ENCODE data around the gene ACOT12. TPM values are rescaled to one million over a fixed set of nuclear protein-coding genes. Genes with fewer than 3 reads are reported as not detected.

Gene ACOT12
- total RNA-seq, 1 experiment from 2014 or later, result not detected

DNA sequence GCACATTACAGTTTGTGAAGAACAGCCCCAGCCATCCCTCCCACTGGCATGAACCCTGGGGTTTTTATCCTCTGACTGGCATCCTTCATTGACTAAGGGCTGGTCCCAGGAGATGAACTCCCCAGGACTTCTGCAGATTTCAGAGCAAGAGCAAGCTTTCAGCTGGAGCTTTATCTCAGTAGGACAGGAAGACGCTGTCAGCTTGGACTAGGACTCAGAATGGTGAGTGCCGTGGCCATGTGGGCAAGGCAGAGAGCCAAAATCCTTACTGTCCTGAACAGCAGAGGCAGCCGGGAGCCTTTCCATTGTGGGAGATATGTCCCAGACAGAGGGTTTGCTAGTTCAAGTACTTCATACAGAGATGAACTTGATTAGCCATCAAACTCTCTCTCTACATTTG lies 3.2 kb upstream of the ACOT12 start:
- H3K9ac ChIP-seq (ENCODE audit: extremely low read depth, insufficient read length, low read length), result no peak overlapping the region
- TF ChIP-seq, protein P1, sequence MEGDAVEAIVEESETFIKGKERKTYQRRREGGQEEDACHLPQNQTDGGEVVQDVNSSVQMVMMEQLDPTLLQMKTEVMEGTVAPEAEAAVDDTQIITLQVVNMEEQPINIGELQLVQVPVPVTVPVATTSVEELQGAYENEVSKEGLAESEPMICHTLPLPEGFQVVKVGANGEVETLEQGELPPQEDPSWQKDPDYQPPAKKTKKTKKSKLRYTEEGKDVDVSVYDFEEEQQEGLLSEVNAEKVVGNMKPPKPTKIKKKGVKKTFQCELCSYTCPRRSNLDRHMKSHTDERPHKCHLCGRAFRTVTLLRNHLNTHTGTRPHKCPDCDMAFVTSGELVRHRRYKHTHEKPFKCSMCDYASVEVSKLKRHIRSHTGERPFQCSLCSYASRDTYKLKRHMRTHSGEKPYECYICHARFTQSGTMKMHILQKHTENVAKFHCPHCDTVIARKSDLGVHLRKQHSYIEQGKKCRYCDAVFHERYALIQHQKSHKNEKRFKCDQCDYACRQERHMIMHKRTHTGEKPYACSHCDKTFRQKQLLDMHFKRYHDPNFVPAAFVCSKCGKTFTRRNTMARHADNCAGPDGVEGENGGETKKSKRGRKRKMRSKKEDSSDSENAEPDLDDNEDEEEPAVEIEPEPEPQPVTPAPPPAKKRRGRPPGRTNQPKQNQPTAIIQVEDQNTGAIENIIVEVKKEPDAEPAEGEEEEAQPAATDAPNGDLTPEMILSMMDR (conservative IDR thresholded peaks at IDR 0.05), result no peak
- H4K8ac ChIP-seq (replicated peaks; ENCODE audit: insufficient read length, low read depth, low read length), result no peak overlapping the region
- Mint-ChIP-seq H3K4me3 (no peak overlapping the region), H3K36me3 (ENCODE audit: insufficient read depth in 1 of 3, low read depth in 3 of 3) (no peaks in the 10 kb centered on the region; a peak in 2 of 7 replicates), H3K4me1 (0 out of 4 replicates have a peak, but pooled peaks cover 0 to 2% of the 10 kb centered on the region in 2 experiments), H3K9me3 (peaks cover 0 to 3% of the 10 kb centered on the region in 2 experiments; a peak in 3 of 5 replicates), H3K27me3 (ENCODE audit: low read depth) (peaks cover 37% of the 10 kb centered on the region), H3K27ac (no peak overlapping the region)
- H2AK5ac ChIP-seq (ENCODE audit: insufficient read length, low read length), result no peak overlapping the region
- H2AFZ ChIP-seq (ENCODE audit: low read length), result no peak overlapping the region
- H3K79me1 ChIP-seq (ENCODE audit: insufficient read depth, low read depth, low read length, poor library complexity, severe bottlenecking), result no peaks in the 10 kb centered on the region
- H3K18ac ChIP-seq (ENCODE audit: insufficient read length, low read depth, low read length), result no peak overlapping the region
- H2BK120ac ChIP-seq (ENCODE audit: low read depth, low read length, poor library complexity, severe bottlenecking), result no peak overlapping the region
- H3K4me1 ChIP-seq (ENCODE audit: insufficient read depth, low read length), result no peaks in the 10 kb centered on the region
- H3K27me3 ChIP-seq (ENCODE audit: insufficient read depth, low read length), result no peaks in the 10 kb centered on the region
- no peak overlapping the region for H4K5ac ChIP-seq (ENCODE audit: insufficient read length, low read depth, low read length)
- H3K14ac ChIP-seq (ENCODE audit: insufficient read depth, low read length), result no peak overlapping the region
- H3K23ac ChIP-seq (ENCODE audit: insufficient read length, low read depth, low read length), result no peak overlapping the region
- no peak for DNase-seq
- H3K79me2 ChIP-seq (ENCODE audit: insufficient read depth, low read length), result no peaks in the 10 kb centered on the region
- H3K27ac ChIP-seq (ENCODE audit: insufficient read length, low read depth, low read length), result no peak overlapping the region
- no peak overlapping the region for H3T11ph ChIP-seq (ENCODE audit: low read length)
- H3K9me3 ChIP-seq (ENCODE audit: control insufficient read depth, low read depth, low read length), result no peaks in the 10 kb centered on the region
- H2BK15ac ChIP-seq (ENCODE audit: low read depth, low read length), result no peak overlapping the region
- H2BK5ac ChIP-seq (ENCODE audit: insufficient read length, low read length), result no peak overlapping the region
- no CpG with 5 or more reads among the region's 3 CpGs for WGBS (ENCODE audit: extremely low coverage, insufficient read length, low lambda C conversion rate)
- no peak overlapping the region for H3K4ac ChIP-seq (ENCODE audit: low read depth, low read length)
- H4K91ac ChIP-seq (ENCODE audit: insufficient read length, low read depth, low read length), result no peak overlapping the region
- H2BK12ac ChIP-seq (ENCODE audit: insufficient read length, low read depth, low read length), result no peak overlapping the region
- H2BK20ac ChIP-seq (ENCODE audit: low read depth, low read length, poor library complexity, severe bottlenecking), result no peak overlapping the region
- H3K56ac ChIP-seq (ENCODE audit: insufficient read length, low read depth, low read length), result no peak overlapping the region
- H3K23me2 ChIP-seq (ENCODE audit: insufficient read length, low read depth, low read length, poor library complexity, severe bottlenecking), result peaks cover 3% of the 10 kb centered on the region
- no peaks in the 10 kb centered on the region for H4K20me1 ChIP-seq (ENCODE audit: control insufficient read depth, insufficient read depth, insufficient read length)
- no peak overlapping the region for H3K4me2 ChIP-seq (ENCODE audit: insufficient read depth, insufficient read length, low read length)

Measured in H9 (cell line).